Panc1 (cell line): ENCODE data around the gene CCNL2.
A peak's percentile ranks its signal among the peaks of the same experiment; 100 is the strongest.

Experiments
- CTCF ChIP-seq: fragments of 450-650 bp; IDR thresholded peaks from 2 replicates; pipeline ENCODE4 v1.5.1; 2017; ENCODE audit warnings: mild to moderate bottlenecking
- POLR2AphosphoS5 ChIP-seq: IDR thresholded peaks from 2 replicates; pipeline ENCODE4 v1.6.1; 2012; ENCODE audit warnings: mild to moderate bottlenecking, low read depth, low read length, moderate library complexity
- SIN3A ChIP-seq: IDR thresholded peaks from 2 replicates; pipeline ENCODE4 v1.6.1; 2012; ENCODE audit warnings: low read depth, mild to moderate bottlenecking, low read length, moderate library complexity, borderline replicate concordance; ENCODE audit not compliant: insufficient read depth
- TCF7L2 ChIP-seq: IDR thresholded peaks from 2 replicates; pipeline ENCODE4 v1.6.1; 2011; ENCODE audit warnings: mild to moderate bottlenecking, low read depth, low read length, inconsistent platforms
- TF ChIP-seq, protein P1 (sequence below), 2 experiments: IDR thresholded peaks; 2 replicates each; pipeline ENCODE4 v1.6.1; 2011 to 2012; ENCODE audit warnings: low read depth in 2 of 2, control low read depth in 1 of 2, low read length in 1 of 2, mild to moderate bottlenecking in 1 of 2, moderate library complexity in 1 of 2; ENCODE audit not compliant: insufficient read depth in 1 of 2

GRCh38 chr1:1349256-1350012 lies 49.7 kb downstream of the CCNL2 start, which contains the start of gene DVL1:
- peak; percentile 79; the same call in 1 of the 2 replicates for TF ChIP-seq CTCF
- no peak; the same call in 1 of the 2 replicates for TF ChIP-seq POLR2AphosphoS5
- TF ChIP-seq, protein P1, sequence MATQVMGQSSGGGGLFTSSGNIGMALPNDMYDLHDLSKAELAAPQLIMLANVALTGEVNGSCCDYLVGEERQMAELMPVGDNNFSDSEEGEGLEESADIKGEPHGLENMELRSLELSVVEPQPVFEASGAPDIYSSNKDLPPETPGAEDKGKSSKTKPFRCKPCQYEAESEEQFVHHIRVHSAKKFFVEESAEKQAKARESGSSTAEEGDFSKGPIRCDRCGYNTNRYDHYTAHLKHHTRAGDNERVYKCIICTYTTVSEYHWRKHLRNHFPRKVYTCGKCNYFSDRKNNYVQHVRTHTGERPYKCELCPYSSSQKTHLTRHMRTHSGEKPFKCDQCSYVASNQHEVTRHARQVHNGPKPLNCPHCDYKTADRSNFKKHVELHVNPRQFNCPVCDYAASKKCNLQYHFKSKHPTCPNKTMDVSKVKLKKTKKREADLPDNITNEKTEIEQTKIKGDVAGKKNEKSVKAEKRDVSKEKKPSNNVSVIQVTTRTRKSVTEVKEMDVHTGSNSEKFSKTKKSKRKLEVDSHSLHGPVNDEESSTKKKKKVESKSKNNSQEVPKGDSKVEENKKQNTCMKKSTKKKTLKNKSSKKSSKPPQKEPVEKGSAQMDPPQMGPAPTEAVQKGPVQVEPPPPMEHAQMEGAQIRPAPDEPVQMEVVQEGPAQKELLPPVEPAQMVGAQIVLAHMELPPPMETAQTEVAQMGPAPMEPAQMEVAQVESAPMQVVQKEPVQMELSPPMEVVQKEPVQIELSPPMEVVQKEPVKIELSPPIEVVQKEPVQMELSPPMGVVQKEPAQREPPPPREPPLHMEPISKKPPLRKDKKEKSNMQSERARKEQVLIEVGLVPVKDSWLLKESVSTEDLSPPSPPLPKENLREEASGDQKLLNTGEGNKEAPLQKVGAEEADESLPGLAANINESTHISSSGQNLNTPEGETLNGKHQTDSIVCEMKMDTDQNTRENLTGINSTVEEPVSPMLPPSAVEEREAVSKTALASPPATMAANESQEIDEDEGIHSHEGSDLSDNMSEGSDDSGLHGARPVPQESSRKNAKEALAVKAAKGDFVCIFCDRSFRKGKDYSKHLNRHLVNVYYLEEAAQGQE (IDR thresholded peaks at IDR 0.05; ENCODE audit: insufficient read depth in 1 of 2, low read depth in 2 of 2, low read length in 1 of 2): no peak
- no peak; the same call in 1 of the 2 replicates for TF ChIP-seq TCF7L2
- TF ChIP-seq SIN3A: no peak
